ENCODE measurements around the gene NSL1. TPM values are rescaled to one million over a fixed set of nuclear protein-coding genes. Genes with fewer than 3 reads are reported as not detected.

Gene NSL1
- total RNA-seq, 4 donors from 2014 or later = 17.7 to 46.8 (median 33.5) TPM

GRCh38 chr1:212752934-212753497 lies 38.6 kb downstream of the NSL1 start:
- no peak for TF ChIP-seq CTCF (IDR thresholded peaks at IDR 0.05; ENCODE audit: low read depth)

- no peak for TF ChIP-seq CTCF (IDR thresholded peaks at IDR 0.05; ENCODE audit: low read depth)
Measured at GRCh38 chr1:212752252-212752933, 39.2 kb downstream of the NSL1 start.

- TF ChIP-seq CTCF (IDR thresholded peaks at IDR 0.05; ENCODE audit: low read depth) = no peak
Measured at GRCh38 chr1:212749821-212750535, 41.6 kb downstream of the NSL1 start.

GRCh38 chr1:212746546-212746945 lies 45.0 kb downstream of the NSL1 start:
- no peak for TF ChIP-seq CTCF (IDR thresholded peaks at IDR 0.05; ENCODE audit: low read depth)

- TF ChIP-seq CTCF (IDR thresholded peaks at IDR 0.05; ENCODE audit: low read depth) = no peak
Measured at GRCh38 chr1:212745303-212745702, 46.3 kb downstream of the NSL1 start.

- TF ChIP-seq CTCF (IDR thresholded peaks at IDR 0.05; ENCODE audit: low read depth) = no peak
Measured at GRCh38 chr1:212743901-212744475, 47.6 kb downstream of the NSL1 start.

GRCh38 chr1:212738330-212738729 lies 53.2 kb downstream of the NSL1 start:
- no peak for TF ChIP-seq CTCF (IDR thresholded peaks at IDR 0.05; ENCODE audit: low read depth)

Data from subcutaneous adipose tissue (tissue), 4 donors.